ENCODE results near the gene PRKCQ.

DNA sequence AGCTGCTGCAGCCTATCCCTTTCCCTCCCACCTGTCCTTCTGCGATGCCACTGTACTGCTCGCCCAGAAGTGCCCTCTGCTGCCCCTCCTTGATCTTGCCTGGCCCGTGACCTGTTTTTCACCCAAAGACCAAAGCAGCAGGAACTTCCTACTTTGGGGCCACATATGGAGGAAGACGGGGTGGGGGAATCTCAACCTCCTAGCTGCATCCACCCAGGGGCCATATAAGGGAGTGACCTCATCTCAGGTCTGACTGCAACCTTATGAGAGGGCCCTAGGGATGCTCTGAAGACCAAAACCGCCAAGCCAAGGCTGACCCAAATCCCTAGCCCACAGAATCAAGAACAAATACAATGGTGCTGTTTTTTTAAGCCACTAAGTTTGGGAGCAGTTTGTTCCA is 15.7 kb downstream of the PRKCQ start:
- TF ChIP-seq, protein P1, sequence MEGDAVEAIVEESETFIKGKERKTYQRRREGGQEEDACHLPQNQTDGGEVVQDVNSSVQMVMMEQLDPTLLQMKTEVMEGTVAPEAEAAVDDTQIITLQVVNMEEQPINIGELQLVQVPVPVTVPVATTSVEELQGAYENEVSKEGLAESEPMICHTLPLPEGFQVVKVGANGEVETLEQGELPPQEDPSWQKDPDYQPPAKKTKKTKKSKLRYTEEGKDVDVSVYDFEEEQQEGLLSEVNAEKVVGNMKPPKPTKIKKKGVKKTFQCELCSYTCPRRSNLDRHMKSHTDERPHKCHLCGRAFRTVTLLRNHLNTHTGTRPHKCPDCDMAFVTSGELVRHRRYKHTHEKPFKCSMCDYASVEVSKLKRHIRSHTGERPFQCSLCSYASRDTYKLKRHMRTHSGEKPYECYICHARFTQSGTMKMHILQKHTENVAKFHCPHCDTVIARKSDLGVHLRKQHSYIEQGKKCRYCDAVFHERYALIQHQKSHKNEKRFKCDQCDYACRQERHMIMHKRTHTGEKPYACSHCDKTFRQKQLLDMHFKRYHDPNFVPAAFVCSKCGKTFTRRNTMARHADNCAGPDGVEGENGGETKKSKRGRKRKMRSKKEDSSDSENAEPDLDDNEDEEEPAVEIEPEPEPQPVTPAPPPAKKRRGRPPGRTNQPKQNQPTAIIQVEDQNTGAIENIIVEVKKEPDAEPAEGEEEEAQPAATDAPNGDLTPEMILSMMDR (IDR thresholded peaks at IDR 0.05; ENCODE audit: insufficient read depth, low read length): no peak
- TF ChIP-seq POLR2AphosphoS5 (IDR thresholded peaks at IDR 0.05; ENCODE audit: low read depth): no peak
- TF ChIP-seq, protein P2, sequence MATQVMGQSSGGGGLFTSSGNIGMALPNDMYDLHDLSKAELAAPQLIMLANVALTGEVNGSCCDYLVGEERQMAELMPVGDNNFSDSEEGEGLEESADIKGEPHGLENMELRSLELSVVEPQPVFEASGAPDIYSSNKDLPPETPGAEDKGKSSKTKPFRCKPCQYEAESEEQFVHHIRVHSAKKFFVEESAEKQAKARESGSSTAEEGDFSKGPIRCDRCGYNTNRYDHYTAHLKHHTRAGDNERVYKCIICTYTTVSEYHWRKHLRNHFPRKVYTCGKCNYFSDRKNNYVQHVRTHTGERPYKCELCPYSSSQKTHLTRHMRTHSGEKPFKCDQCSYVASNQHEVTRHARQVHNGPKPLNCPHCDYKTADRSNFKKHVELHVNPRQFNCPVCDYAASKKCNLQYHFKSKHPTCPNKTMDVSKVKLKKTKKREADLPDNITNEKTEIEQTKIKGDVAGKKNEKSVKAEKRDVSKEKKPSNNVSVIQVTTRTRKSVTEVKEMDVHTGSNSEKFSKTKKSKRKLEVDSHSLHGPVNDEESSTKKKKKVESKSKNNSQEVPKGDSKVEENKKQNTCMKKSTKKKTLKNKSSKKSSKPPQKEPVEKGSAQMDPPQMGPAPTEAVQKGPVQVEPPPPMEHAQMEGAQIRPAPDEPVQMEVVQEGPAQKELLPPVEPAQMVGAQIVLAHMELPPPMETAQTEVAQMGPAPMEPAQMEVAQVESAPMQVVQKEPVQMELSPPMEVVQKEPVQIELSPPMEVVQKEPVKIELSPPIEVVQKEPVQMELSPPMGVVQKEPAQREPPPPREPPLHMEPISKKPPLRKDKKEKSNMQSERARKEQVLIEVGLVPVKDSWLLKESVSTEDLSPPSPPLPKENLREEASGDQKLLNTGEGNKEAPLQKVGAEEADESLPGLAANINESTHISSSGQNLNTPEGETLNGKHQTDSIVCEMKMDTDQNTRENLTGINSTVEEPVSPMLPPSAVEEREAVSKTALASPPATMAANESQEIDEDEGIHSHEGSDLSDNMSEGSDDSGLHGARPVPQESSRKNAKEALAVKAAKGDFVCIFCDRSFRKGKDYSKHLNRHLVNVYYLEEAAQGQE (IDR thresholded peaks at IDR 0.05; ENCODE audit: insufficient replicate concordance, low read depth): no peak
- TF ChIP-seq GABPA (IDR thresholded peaks at IDR 0.05; ENCODE audit: low read depth): no peak
- no peak for TF ChIP-seq SPI1 (IDR thresholded peaks at IDR 0.05; ENCODE audit: borderline replicate concordance, low read depth)

Measured in HL-60 (cell line).